ENCODE measurements around the gene COQ10B. TPM values are rescaled to one million over a fixed set of nuclear protein-coding genes. Genes with fewer than 3 reads are reported as not detected.

The COQ10B gene
- polyA plus RNA-seq, 4 donors = 15.2 to 20.8 (median 19.6) TPM

- DNase-seq (ENCODE audit: low read depth in 4 of 4, low spot score in 3 of 4) = peak; percentile 99 to 100 (median 100)
Observed at GRCh38 chr2:197499594-197500502, 46.5 kb downstream of the COQ10B start, which contains the start of the genes HSPD1 and HSPE1. Gene HSPD1, minus strand, starts transcription at chr2:197499840. Its CDS starts 992 bp downstream, at chr2:197498848. Gene HSPE1, plus strand, starts transcription at chr2:197500379. Its CDS starts 58 bp downstream, at chr2:197500437.

- peak in 2 of 4 donors; percentile 5 to 6 for DNase-seq (ENCODE audit: low read depth in 4 of 4, low spot score in 3 of 4)
Observed at GRCh38 chr2:197500503-197501131, 47.3 kb downstream of the COQ10B start.

GRCh38 chr2:197502201-197502600 lies 48.8 kb downstream of the COQ10B start:
- DNase-seq (ENCODE audit: low read depth in 4 of 4, low spot score in 3 of 4) = no peak

GRCh38 chr2:197502685-197503084 lies 49.3 kb downstream of the COQ10B start:
- no peak for DNase-seq (ENCODE audit: low read depth in 4 of 4, low spot score in 3 of 4)

- no peak for DNase-seq (ENCODE audit: low read depth in 4 of 4, low spot score in 3 of 4)
Observed at GRCh38 chr2:197504000-197504399, 50.6 kb downstream of the COQ10B start.

- no peak for DNase-seq (ENCODE audit: low read depth in 4 of 4, low spot score in 3 of 4)
Observed at GRCh38 chr2:197504512-197504911, 51.2 kb downstream of the COQ10B start.

- no peak for DNase-seq (ENCODE audit: low read depth in 4 of 4, low spot score in 3 of 4)
Observed at GRCh38 chr2:197506658-197507057, 53.3 kb downstream of the COQ10B start.

GRCh38 chr2:197513915-197514314 lies 60.6 kb downstream of the COQ10B start:
- DNase-seq (ENCODE audit: low read depth in 4 of 4, low spot score in 3 of 4) = no peak

- DNase-seq (ENCODE audit: low read depth in 4 of 4, low spot score in 3 of 4) = peak in 1 of 4 donors; percentile 7
Observed at GRCh38 chr2:197514754-197515153, 61.4 kb downstream of the COQ10B start.

GRCh38 chr2:197515315-197515738 lies 62.0 kb downstream of the COQ10B start:
- peak in 2 of 4 donors; percentile 33 to 47 for DNase-seq (ENCODE audit: low read depth in 4 of 4, low spot score in 3 of 4)

GRCh38 chr2:197515739-197516392 lies 62.5 kb downstream of the COQ10B start, which contains the start of gene MOB4:
Gene MOB4, plus strand, starts transcription at chr2:197516066. Its CDS starts 21 bp downstream, at chr2:197516087.
- peak; percentile 90 to 99 (median 91) for DNase-seq (ENCODE audit: low read depth in 4 of 4, low spot score in 3 of 4)

- DNase-seq (ENCODE audit: low read depth in 4 of 4, low spot score in 3 of 4) = peak in 1 of 4 donors; percentile 10
Observed at GRCh38 chr2:197516393-197516761, 63.0 kb downstream of the COQ10B start.

- DNase-seq (ENCODE audit: low read depth in 4 of 4, low spot score in 3 of 4) = no peak
Observed at GRCh38 chr2:197517150-197517549, 63.8 kb downstream of the COQ10B start.

Other genes with a start within 250 kb of the COQ10B start
- gene ANKRD44, start 142.8 kb upstream of the COQ10B start, polyA plus RNA-seq (ENCODE audit: insufficient read length in 4 of 4) = 10 to 100 TPM in 3 of 4 donors, 1 to 10 TPM in 1; 9.2 to 13.9 (median 10.7) TPM
- gene SF3B1, start 18.5 kb upstream of the COQ10B start, polyA plus RNA-seq (ENCODE audit: insufficient read length in 4 of 4) = 100 to 1,000 TPM; 500 to 655 (median 635) TPM
- gene HSPD1, start 46.3 kb downstream of the COQ10B start, polyA plus RNA-seq (ENCODE audit: insufficient read length in 4 of 4) = 100 to 1,000 TPM; 590 to 632 (median 608) TPM
- 100 to 1,000 TPM; 224 to 274 (median 246) TPM for gene HSPE1, start 46.8 kb downstream of the COQ10B start, polyA plus RNA-seq (ENCODE audit: insufficient read length in 4 of 4)
- gene MOB4, start 62.5 kb downstream of the COQ10B start, polyA plus RNA-seq (ENCODE audit: insufficient read length in 4 of 4) = 10 to 100 TPM; 42.5 to 61.3 (median 50.8) TPM
- 10 to 100 TPM; 17.3 to 26.6 (median 19.9) TPM for gene RFTN2, start 222.0 kb downstream of the COQ10B start, polyA plus RNA-seq (ENCODE audit: insufficient read length in 4 of 4)

Measured in right renal pelvis (tissue), 4 donors.